GM10266 (cell line): Measurements from ENCODE around the gene PKP4.

Experiments used
- DNase-seq: peaks from one replicate; pipeline ENCODE4 v3.0.0; 2012; ENCODE audit errors: extremely low spot score
- CTCF ChIP-seq: IDR thresholded peaks from 2 replicates; pipeline ENCODE4 v1.5.1; 2012; ENCODE audit warnings: mild to moderate bottlenecking, low read depth; ENCODE audit not compliant: control insufficient read depth, insufficient read depth; ENCODE audit errors: missing control alignments

PKP4 gene

GRCh38 chr2:158589303-158589702 is 132.6 kb downstream of the PKP4 start:
- no peak for TF ChIP-seq CTCF
- no peak for DNase-seq

- TF ChIP-seq CTCF: no peak
- DNase-seq: no peak
Observed at GRCh38 chr2:158598862-158599517, 142.2 kb downstream of the PKP4 start.

- no peak for DNase-seq
- TF ChIP-seq CTCF: no peak
Observed at GRCh38 chr2:158599609-158600008, 142.9 kb downstream of the PKP4 start.

- TF ChIP-seq CTCF: no peak
Observed at GRCh38 chr2:158600155-158600802, 143.5 kb downstream of the PKP4 start.

DNA sequence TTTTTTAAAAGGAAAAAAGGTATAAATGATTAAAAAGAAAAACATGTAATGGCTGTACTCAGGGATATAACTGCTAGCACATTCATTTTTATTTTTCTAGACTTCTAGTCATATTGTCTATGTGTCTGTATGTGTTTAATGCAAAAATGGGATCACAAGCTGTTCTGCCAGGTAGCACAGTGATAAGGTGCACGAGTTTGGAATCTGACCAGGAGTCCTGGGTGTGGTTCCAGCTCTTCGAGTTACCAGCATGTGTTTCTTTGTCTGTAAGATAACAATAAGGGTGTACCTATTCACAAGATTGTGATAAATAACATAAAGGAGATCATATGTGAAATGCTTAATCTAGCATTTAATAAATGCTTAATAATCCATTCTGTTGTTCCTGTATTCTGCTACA is 145.3 kb downstream of the PKP4 start:
- TF ChIP-seq CTCF: no peak
- no peak for DNase-seq

More at GRCh38 chr2:158600155-158600802, 143.5 kb downstream of the PKP4 start:
- DNase-seq: no peak

DNA sequence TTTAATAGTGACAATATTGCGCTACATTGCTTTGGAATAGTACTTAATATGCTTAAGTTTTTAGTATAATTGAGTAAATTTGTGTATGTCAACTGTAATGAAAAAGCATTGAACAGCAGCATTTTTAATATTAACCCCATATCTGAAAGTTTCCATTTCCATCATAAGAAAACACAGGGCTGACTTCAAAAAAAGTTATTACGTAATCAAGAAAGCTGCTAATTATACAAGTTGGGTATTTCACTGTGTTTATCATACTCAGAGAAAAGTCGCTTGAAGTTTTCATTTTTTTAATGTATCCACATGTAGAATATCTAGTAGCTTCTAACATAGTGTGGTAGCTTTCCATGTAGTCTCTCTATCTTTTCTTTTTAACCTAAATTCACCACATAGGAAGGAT is 146.5 kb downstream of the PKP4 start:
- TF ChIP-seq CTCF: no peak
- DNase-seq: no peak

DNA sequence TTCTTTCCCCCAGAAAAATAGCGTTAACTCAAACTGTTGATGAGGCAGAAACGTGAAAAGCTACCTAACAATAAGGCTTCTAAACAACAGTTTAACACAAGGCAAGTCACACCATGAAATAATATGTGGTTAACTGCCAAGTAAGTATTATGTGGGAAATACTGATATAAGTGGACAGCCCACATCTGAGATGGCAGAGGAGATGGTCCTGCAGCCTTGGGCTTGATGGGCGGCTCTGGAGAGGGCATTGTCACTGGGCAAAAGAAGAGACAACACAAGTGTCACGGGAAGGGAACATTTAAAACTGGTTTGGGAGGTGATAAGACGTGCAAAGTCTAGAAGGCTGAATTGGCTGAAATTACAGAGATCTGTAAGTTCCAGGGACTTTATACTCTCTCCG is 147.2 kb downstream of the PKP4 start:
- DNase-seq: no peak
- TF ChIP-seq CTCF: no peak
